IMR-90 (cell line): Measurements from ENCODE around the gene RNASE12. TPM values are rescaled to one million over a fixed set of nuclear protein-coding genes. Genes with fewer than 3 reads are reported as not detected.

Source experiments
- ATAC-seq: fragments of 200-7000 bp; cut with Tn5 transposase; 2 replicates; pipeline ENCODE4 v1.9.1; 2020; ENCODE audit warnings: low read depth, mild to moderate bottlenecking, moderate library complexity
- BruUV-seq: library from RNA; stranded (reverse); fragments of 400-500 nt; replicated peaks from 2 replicates; lab custom pipeline; 2021; lab: Mats Ljungman, UMichigan
- CTCF ChIA-PET: fragments of 300-600 bp; formaldehyde crosslinking; extraction: SDS; loops from one replicate; lab custom pipeline; 2021; ENCODE audit warnings: antibody characterized with exemption; lab: Yijun Ruan, JAX
- POLR2A ChIA-PET: fragments of 300-600 bp; sonication (Branson Sonifier 250); formaldehyde crosslinking; loops from one replicate; lab custom pipeline; 2022; ENCODE audit warnings: antibody characterized with exemption; ENCODE audit not compliant: unreplicated experiment; lab: Charles Lee
- DNase-seq: peaks from one replicate; pipeline ENCODE4 v3.0.0; 2013
- H2AFZ ChIP-seq: replicated peaks from 2 replicates; pipeline ENCODE3; 2013; ENCODE audit warnings: low read length, mild to moderate bottlenecking; ENCODE audit not compliant: poor library complexity
- H2AK5ac ChIP-seq: 2 replicates; pipeline ENCODE4 v1.6.1; 2013; ENCODE audit warnings: low read depth, low read length, inconsistent platforms
- H2AK9ac ChIP-seq: replicated peaks from 2 replicates; pipeline ENCODE3; 2013; ENCODE audit warnings: mild to moderate bottlenecking, low read depth, low read length, moderate library complexity; ENCODE audit not compliant: poor library complexity
- H2BK120ac ChIP-seq: 2 replicates; pipeline ENCODE4 v1.6.1; 2013; ENCODE audit warnings: low read depth, low read length, inconsistent platforms
- H2BK15ac ChIP-seq: 3 replicates; pipeline ENCODE4 v1.6.1; 2013; ENCODE audit warnings: low read depth, low read length, inconsistent platforms
- H2BK20ac ChIP-seq: 2 replicates; pipeline ENCODE4 v1.6.1; 2013; ENCODE audit warnings: low read depth, mild to moderate bottlenecking, inconsistent platforms, low read length, moderate library complexity
- H2BK5ac ChIP-seq: 2 replicates; pipeline ENCODE4 v1.6.1; 2013; ENCODE audit warnings: mild to moderate bottlenecking, low read depth, low read length, inconsistent platforms; ENCODE audit not compliant: poor library complexity, severe bottlenecking
- H3K14ac ChIP-seq: replicated peaks from 2 replicates; pipeline ENCODE4 v1.6.1; 2013; ENCODE audit warnings: low read depth, low read length, inconsistent platforms
- H3K18ac ChIP-seq: 2 replicates; pipeline ENCODE4 v1.6.1; 2013; ENCODE audit warnings: low read depth, low read length, control low read depth
- H3K23ac ChIP-seq: 2 replicates; pipeline ENCODE4 v1.6.1; 2013; ENCODE audit warnings: low read depth, low read length, inconsistent platforms
- H3K27ac ChIP-seq: 2 replicates; pipeline ENCODE4 v1.5.1; 2013; ENCODE audit warnings: mild to moderate bottlenecking, control low read depth, low read length; ENCODE audit not compliant: insufficient read depth
- H3K27me3 ChIP-seq: 2 replicates; pipeline ENCODE4 v1.6.1; 2013; ENCODE audit warnings: low read length; ENCODE audit not compliant: control insufficient read depth, insufficient read depth
- H3K36me3 ChIP-seq: 2 replicates; pipeline ENCODE4 v1.6.1; 2013; ENCODE audit warnings: low read length, mixed read lengths; ENCODE audit not compliant: control insufficient read depth, insufficient read depth
- H3K4ac ChIP-seq: 2 replicates; pipeline ENCODE4 v1.6.1; 2013; ENCODE audit warnings: low read depth, low read length, inconsistent platforms
- H3K4me1 ChIP-seq: 2 replicates; pipeline ENCODE4 v1.6.1; 2013; ENCODE audit warnings: low read length, mixed read lengths; ENCODE audit not compliant: control insufficient read depth, insufficient read depth
- H3K4me2 ChIP-seq: 2 replicates; pipeline ENCODE4 v1.6.1; 2013; ENCODE audit warnings: low read depth, mild to moderate bottlenecking, control low read depth, low read length, moderate library complexity
- H3K4me3 ChIP-seq: 2 replicates; pipeline ENCODE4 v1.5.1; 2013; ENCODE audit warnings: low read depth, mild to moderate bottlenecking, control low read depth, low read length, moderate library complexity; ENCODE audit not compliant: insufficient read depth
- H3K56ac ChIP-seq: 2 replicates; pipeline ENCODE4 v1.6.1; 2013; ENCODE audit warnings: low read length, inconsistent platforms; ENCODE audit not compliant: insufficient read depth; ENCODE audit errors: extremely low read depth
- H3K79me1 ChIP-seq, 2 experiments: 2 replicates each; pipeline ENCODE4 v1.6.1; 2013; ENCODE audit warnings: low read length in 2 of 2, inconsistent platforms in 1 of 2, low read depth in 1 of 2
- H3K9ac ChIP-seq: 2 replicates; pipeline ENCODE4 v1.6.1; 2013; ENCODE audit warnings: low read depth, low read length, control low read depth
- H3K9me1 ChIP-seq: 2 replicates; pipeline ENCODE4 v1.6.1; 2013; ENCODE audit warnings: low read length, inconsistent platforms; ENCODE audit not compliant: insufficient read depth
- H3K9me3 ChIP-seq: 2 replicates; pipeline ENCODE4 v1.6.1; 2013; ENCODE audit warnings: low read length; ENCODE audit not compliant: control insufficient read depth, insufficient read depth
- H4K20me1 ChIP-seq: 2 replicates; pipeline ENCODE4 v1.6.1; 2013; ENCODE audit warnings: low read length, inconsistent platforms; ENCODE audit not compliant: insufficient read depth
- H4K5ac ChIP-seq: 2 replicates; pipeline ENCODE4 v1.6.1; 2013; ENCODE audit warnings: mild to moderate bottlenecking, low read depth, low read length, control low read depth
- H4K8ac ChIP-seq, 2 experiments: 2 replicates each; pipeline ENCODE4 v1.6.1; 2013; ENCODE audit warnings: low read depth in 2 of 2, low read length in 2 of 2, control low read depth in 1 of 2, inconsistent platforms in 1 of 2
- H4K91ac ChIP-seq: 2 replicates; pipeline ENCODE4 v1.6.1; 2013; ENCODE audit warnings: low read depth, low read length, inconsistent platforms; ENCODE audit not compliant: insufficient read depth
- CHD1 ChIP-seq: IDR thresholded peaks from 2 replicates; pipeline ENCODE4 v1.6.1; 2012; ENCODE audit warnings: low read depth, low read length, improper control_type of control experiment
- CTCF ChIP-seq: conservative IDR thresholded peaks from 2 replicates; pipeline ENCODE4 v1.5.1; 2012; ENCODE audit warnings: mild to moderate bottlenecking, low read depth, low read length, improper control_type of control experiment
- MXI1 ChIP-seq: IDR thresholded peaks from 2 replicates; pipeline ENCODE4 v1.6.1; 2012; ENCODE audit warnings: low read depth, mild to moderate bottlenecking, low read length, moderate library complexity, borderline replicate concordance
- RCOR1 ChIP-seq: IDR thresholded peaks from 2 replicates; pipeline ENCODE4 v1.6.1; 2012; ENCODE audit warnings: mild to moderate bottlenecking, low read length, improper control_type of control experiment; ENCODE audit not compliant: insufficient replicate concordance
- USF2 ChIP-seq: fragments of 150-350 bp; IDR thresholded peaks from 2 replicates; pipeline ENCODE4 v1.6.1; 2017; ENCODE audit warnings: mild to moderate bottlenecking, antibody characterized with exemption, low read length, low read depth
- WGBS, 2 experiments: methylation state at CpG; one replicate each; pipeline versions ENCODE4 v1.1.5 to v1.1.7; 2013; ENCODE audit warnings: missing lambda C conversion rate in 2 of 2; ENCODE audit not compliant: insufficient read length in 1 of 2; ENCODE audit errors: extremely low coverage in 2 of 2; 5-methylcytosine and 5-hydroxymethylcytosine counted together
- dilution Hi-C: fragments of 300-500 bp; cut with HindIII; formaldehyde crosslinking; loops from one replicate; pipeline ENCODE4 v1.14.3; 2018; ENCODE audit warnings: low sequenced_read_pairs; ENCODE audit not compliant: unreplicated experiment
- in situ Hi-C: fragments of 300-500 bp; cut with MboI; formaldehyde crosslinking; loops from 3 replicates; pipeline ENCODE4 v1.14.3; 2019; ENCODE audit warnings: low sequenced_read_pairs, inconsistent platforms, mixed read lengths
- intact Hi-C: fragments of 100-400 bp; cut with micrococcal nuclease; formaldehyde crosslinking; loops from 2 replicates; pipeline ENCODE4 v1.10.0; 2022
- polyA plus RNA-seq, 3 experiments: library from polyadenylated mRNA; depleted of rRNA; stranded (reverse); fragments of >200 nt; gene quantifications; 2 replicates each; pipeline ENCODE4 v1.2.3, GENCODE V29; 2012; ENCODE audit warnings: low replicate concordance in 1 of 3
- total RNA-seq: library from RNA; depleted of rRNA; stranded (reverse); fragments of >200 nt; gene quantifications from 2 replicates; pipeline ENCODE4 v1.2.3, GENCODE V29; 2012

RNASE12 gene
- total and polyA plus RNA-seq, 2 of the 4 experiments (the other 2 are of a cell fraction) = not detected

- H2BK120ac ChIP-seq = no peak overlapping the region
- no peak overlapping the region for H2BK20ac ChIP-seq
- no peak overlapping the region for H2AFZ ChIP-seq
- no peak overlapping the region for H3K14ac ChIP-seq
- H3K4me3 ChIP-seq = no peak overlapping the region
- H3K18ac ChIP-seq = no peak overlapping the region
- ATAC-seq (no peak), DNase-seq (no peak)
- BruUV-seq = no TSS peak
- no peaks in the 10 kb centered on the region for H3K9me3 ChIP-seq
- no peak overlapping the region for H3K56ac ChIP-seq
- H3K79me1 ChIP-seq = no peaks in the 10 kb centered on the region
- H2BK5ac ChIP-seq = no peak overlapping the region
- peaks cover 11% of the 10 kb centered on the region for H4K20me1 ChIP-seq
- H4K5ac ChIP-seq = no peak overlapping the region
- intact Hi-C loops = no loop called here
- POLR2A ChIA-PET = no interaction called here
- no peak overlapping the region for H2AK9ac ChIP-seq
- no peak overlapping the region for H3K23ac ChIP-seq
- H2AK5ac ChIP-seq = no peak overlapping the region
- H3K9ac ChIP-seq = no peak overlapping the region
- H4K91ac ChIP-seq = no peak overlapping the region
- H3K9me1 ChIP-seq = no peaks in the 10 kb centered on the region
- no peak for TF ChIP-seq RCOR1
- TF ChIP-seq CTCF = no peak
- TF ChIP-seq USF2 = no peak
- no peak for TF ChIP-seq CHD1
- no peak for TF ChIP-seq MXI1
- H3K36me3 ChIP-seq = no peaks in the 10 kb centered on the region
- H2BK15ac ChIP-seq = no peak overlapping the region
- H3K4me2 ChIP-seq = no peak overlapping the region
- H4K8ac ChIP-seq = no peak overlapping the region
- CTCF ChIA-PET = interaction anchor here (1.2 kb wide), 1 partner anchor 210 kb away, joined by 3 read pairs; no protein-coding TSS in a partner anchor
- 82% methylated on average over 2 of the region's 4 CpGs; no CpG with 5 or more reads in 1 of the 2 experiments for WGBS, 2 experiments
- in situ Hi-C loops = loop anchor here (5.0 kb wide), 2 partner anchors 199 to 274 kb away; partner anchors contain the start of gene TEP1
- H3K27me3 ChIP-seq = no peaks in the 10 kb centered on the region
- no peaks in the 10 kb centered on the region for H3K4me1 ChIP-seq
- no peak overlapping the region for H3K4ac ChIP-seq
- H3K27ac ChIP-seq = no peak overlapping the region
- dilution Hi-C loops = no loop called here
Measured at GRCh38 chr14:20611277-20611676, 20.1 kb upstream of the RNASE12 start.
